Globus pallidus (tissue), 1 donor: ENCODE data around the gene DGKG.

Experiments used
- DNase-seq: peaks from one replicate; pipeline ENCODE4 v3.0.0-alpha.2; 2015; ENCODE audit warnings: low spot score

The DGKG gene

GRCh38 chr3:186273586-186273985 is 88.4 kb downstream of the DGKG start:
- no peak for DNase-seq

GRCh38 chr3:186270701-186271100 is 91.3 kb downstream of the DGKG start:
- no peak for DNase-seq

GRCh38 chr3:186268616-186269448 is 93.2 kb downstream of the DGKG start:
- no peak for DNase-seq

GRCh38 chr3:186267758-186268157 is 94.3 kb downstream of the DGKG start:
- no peak for DNase-seq

GRCh38 chr3:186264608-186265400 is 97.2 kb downstream of the DGKG start:
- DNase-seq = no peak

GRCh38 chr3:186261638-186262037 is 100.4 kb downstream of the DGKG start:
- DNase-seq = no peak

GRCh38 chr3:186260726-186261125 is 101.3 kb downstream of the DGKG start:
- no peak for DNase-seq

- peak; percentile 48 for DNase-seq
Observed at GRCh38 chr3:186259612-186260383, 102.2 kb downstream of the DGKG start.

GRCh38 chr3:186258968-186259367 is 103.1 kb downstream of the DGKG start:
- no peak for DNase-seq

GRCh38 chr3:186257866-186258265 is 104.2 kb downstream of the DGKG start:
- no peak for DNase-seq

- no peak for DNase-seq
Observed at GRCh38 chr3:186255703-186256331, 106.2 kb downstream of the DGKG start.

- DNase-seq = peak; percentile 33
Observed at GRCh38 chr3:186254676-186255650, 107.1 kb downstream of the DGKG start.

GRCh38 chr3:186251948-186252619 is 110.0 kb downstream of the DGKG start:
- DNase-seq = no peak

GRCh38 chr3:186248850-186249249 is 113.2 kb downstream of the DGKG start:
- DNase-seq = no peak

- DNase-seq = peak; percentile 27
Observed at GRCh38 chr3:186247821-186248814, 113.9 kb downstream of the DGKG start.

GRCh38 chr3:186246941-186247340 is 115.1 kb downstream of the DGKG start:
- DNase-seq = no peak

- DNase-seq = no peak
Observed at GRCh38 chr3:186244016-186244415, 118.0 kb downstream of the DGKG start.

GRCh38 chr3:186241910-186242821 is 119.9 kb downstream of the DGKG start:
- peak; percentile 78 for DNase-seq
